Breast epithelium (tissue), 4 donors: ENCODE results near the gene ANXA9. TPM values are rescaled to one million over a fixed set of nuclear protein-coding genes. Genes with fewer than 3 reads are reported as not detected.
A peak's percentile ranks its signal among the peaks of the same experiment; 100 is the strongest.

Experiments
- DNase-seq, 2 donors: peaks; one replicate each; pipeline ENCODE4 v3.0.0-alpha.2; 2019; ENCODE audit warnings: low spot score in 2 of 2
- H3K27ac ChIP-seq, 2 donors: fragments of 200-600 bp; sonication (generic) in 1 of 2; one replicate each; pipeline ENCODE4 v1.5.1; 2016 to 2019; ENCODE audit warnings: mild to moderate bottlenecking in 1 of 2
- H3K27me3 ChIP-seq, 2 donors: fragments of 200-600 bp; sonication (generic) in 1 of 2; one replicate each; pipeline versions ENCODE4 v1.5.1 to v1.6.0; 2017 to 2019; ENCODE audit warnings: control low read depth in 1 of 2, mild to moderate bottlenecking in 1 of 2
- H3K36me3 ChIP-seq: fragments of 200-600 bp; one replicate; pipeline ENCODE4 v1.5.1; 2019
- H3K4me1 ChIP-seq, 2 donors: fragments of 200-600 bp; sonication (generic); one replicate each; pipeline ENCODE4 v1.5.1; 2016 to 2019; ENCODE audit warnings: control low read depth in 1 of 2
- H3K4me3 ChIP-seq, 3 donors: fragments of 200-600 bp; sonication (generic); 1 replicate in 2 of 3; 2 replicates in 1 of 3; pipeline ENCODE4 v1.5.1; 2016 to 2019; ENCODE audit warnings: mild to moderate bottlenecking in 3 of 3, moderate library complexity in 2 of 3
- H3K9me3 ChIP-seq, 2 donors: fragments of 200-600 bp; sonication (generic) in 1 of 2; one replicate each; pipeline ENCODE4 v1.5.1; 2016 to 2019; ENCODE audit warnings: control low read depth in 1 of 2
- POLR2A ChIP-seq: fragments of 450-650 bp; IDR thresholded peaks from one replicate; pipeline ENCODE4 v1.6.1; 2016; ENCODE audit warnings: antibody characterized with exemption, mild to moderate bottlenecking, moderate library complexity
- POLR2AphosphoS5 ChIP-seq, 3 donors: sonication (generic); formaldehyde crosslinking; IDR thresholded peaks; one replicate each; pipeline ENCODE4 v1.6.1; 2017; ENCODE audit warnings: antibody characterized with exemption in 3 of 3
- intact Hi-C: fragments of 100-400 bp; cut with DNase I; formaldehyde crosslinking; loops from one replicate; pipeline ENCODE4 v1.15.1; 2023; ENCODE audit warnings: low total_unique reads
- total RNA-seq, 3 donors: library from RNA; depleted of rRNA; stranded (reverse); fragments of >200 nt; gene quantifications; one replicate each; pipeline ENCODE4 v1.1.0, GENCODE V29; 2016
- TF ChIP-seq, protein P1 (sequence below), 3 donors: fragments of 450-650 bp; IDR thresholded peaks; one replicate each; pipeline ENCODE4 v1.5.1; 2016 to 2017; ENCODE audit warnings: antibody characterized with exemption in 3 of 3, mild to moderate bottlenecking in 3 of 3, moderate library complexity in 3 of 3

The ANXA9 gene
- total RNA-seq, 3 donors from 2014 or later = 3.6 to 13.0 TPM; not detected in 1

DNA sequence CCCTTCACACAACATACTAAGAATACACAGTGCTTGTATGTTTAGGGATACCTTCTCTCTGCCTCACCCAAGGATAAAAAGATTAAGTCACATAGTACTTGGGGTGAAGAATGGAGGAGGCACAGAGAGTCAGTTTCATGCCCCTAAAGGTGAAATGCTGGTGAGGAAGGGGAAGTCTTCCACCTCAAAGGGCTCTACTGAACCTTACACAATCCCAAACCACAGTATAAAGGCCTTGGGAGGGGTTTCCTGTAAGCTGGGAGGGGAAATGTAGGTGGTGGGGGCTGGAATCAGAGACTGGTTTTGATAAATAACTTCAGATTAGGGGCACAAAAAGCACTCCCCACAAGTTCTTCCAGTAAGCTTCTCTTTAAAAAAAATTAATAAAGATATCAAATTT is 21.1 kb downstream of the ANXA9 start:
- peaks cover 7% of the 10 kb centered on the region for H3K36me3 ChIP-seq
- no peaks in the 10 kb centered on the region for H3K27me3 ChIP-seq
- peaks cover 0 to 24% of the 10 kb centered on the region in 2 donors for H3K4me1 ChIP-seq
- H3K4me3 ChIP-seq = peak overlapping the region in 2 of 3 donors; percentile 1 to 34
- intact Hi-C loops = no loop called here
- TF ChIP-seq POLR2AphosphoS5 (IDR thresholded peaks at IDR 0.05) (no peak), POLR2A (no peak)
- TF ChIP-seq, protein P1, sequence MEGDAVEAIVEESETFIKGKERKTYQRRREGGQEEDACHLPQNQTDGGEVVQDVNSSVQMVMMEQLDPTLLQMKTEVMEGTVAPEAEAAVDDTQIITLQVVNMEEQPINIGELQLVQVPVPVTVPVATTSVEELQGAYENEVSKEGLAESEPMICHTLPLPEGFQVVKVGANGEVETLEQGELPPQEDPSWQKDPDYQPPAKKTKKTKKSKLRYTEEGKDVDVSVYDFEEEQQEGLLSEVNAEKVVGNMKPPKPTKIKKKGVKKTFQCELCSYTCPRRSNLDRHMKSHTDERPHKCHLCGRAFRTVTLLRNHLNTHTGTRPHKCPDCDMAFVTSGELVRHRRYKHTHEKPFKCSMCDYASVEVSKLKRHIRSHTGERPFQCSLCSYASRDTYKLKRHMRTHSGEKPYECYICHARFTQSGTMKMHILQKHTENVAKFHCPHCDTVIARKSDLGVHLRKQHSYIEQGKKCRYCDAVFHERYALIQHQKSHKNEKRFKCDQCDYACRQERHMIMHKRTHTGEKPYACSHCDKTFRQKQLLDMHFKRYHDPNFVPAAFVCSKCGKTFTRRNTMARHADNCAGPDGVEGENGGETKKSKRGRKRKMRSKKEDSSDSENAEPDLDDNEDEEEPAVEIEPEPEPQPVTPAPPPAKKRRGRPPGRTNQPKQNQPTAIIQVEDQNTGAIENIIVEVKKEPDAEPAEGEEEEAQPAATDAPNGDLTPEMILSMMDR (IDR thresholded peaks at IDR 0.05) = no peak
- H3K9me3 ChIP-seq = no peaks in the 10 kb centered on the region
- peak overlapping the region; percentile 42 to 44 for H3K27ac ChIP-seq
- DNase-seq = no peak

DNA sequence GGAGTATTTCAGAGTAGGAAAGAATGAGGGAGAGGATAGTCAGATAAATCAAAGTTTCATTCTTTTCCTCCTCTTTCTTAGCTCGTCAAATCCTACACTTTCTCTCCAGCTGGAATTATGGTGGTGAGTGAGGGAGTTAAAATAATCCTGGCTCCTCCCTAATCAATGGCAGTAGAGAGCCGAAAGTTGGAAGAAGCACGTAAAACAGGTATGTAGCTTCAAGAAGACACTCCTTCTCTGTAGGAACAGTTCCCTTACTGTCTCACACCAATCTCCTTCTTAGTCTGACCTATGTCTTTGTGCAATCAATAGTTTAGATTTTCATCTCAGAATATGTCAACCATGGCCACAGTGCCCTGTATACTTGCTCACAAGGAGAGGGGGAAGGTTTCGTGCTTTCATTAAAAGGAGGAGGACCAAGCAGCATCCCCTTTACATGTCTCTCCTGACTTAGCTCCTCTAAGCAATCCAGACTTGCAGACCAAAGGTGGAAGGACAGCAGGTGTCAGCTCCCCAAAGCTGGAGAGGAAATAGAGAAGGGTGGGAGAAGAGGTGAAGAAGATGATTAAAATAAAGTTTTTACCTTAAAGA is 23.7 kb downstream of the ANXA9 start:
- peak overlapping the region; percentile 51 to 75 (median 66) for H3K4me3 ChIP-seq
- peaks cover 0 to 30% of the 10 kb centered on the region in 2 donors for H3K4me1 ChIP-seq
- H3K27me3 ChIP-seq = no peaks in the 10 kb centered on the region
- TF ChIP-seq, protein P1 (IDR thresholded peaks at IDR 0.05) = no peak
- TF ChIP-seq POLR2AphosphoS5 (IDR thresholded peaks at IDR 0.05) (no peak), POLR2A (no peak)
- no peaks in the 10 kb centered on the region for H3K36me3 ChIP-seq
- peak overlapping the region; percentile 94 to 96 for H3K27ac ChIP-seq
- no peak for DNase-seq
- H3K9me3 ChIP-seq = no peaks in the 10 kb centered on the region
- intact Hi-C loops = no loop called here

DNA sequence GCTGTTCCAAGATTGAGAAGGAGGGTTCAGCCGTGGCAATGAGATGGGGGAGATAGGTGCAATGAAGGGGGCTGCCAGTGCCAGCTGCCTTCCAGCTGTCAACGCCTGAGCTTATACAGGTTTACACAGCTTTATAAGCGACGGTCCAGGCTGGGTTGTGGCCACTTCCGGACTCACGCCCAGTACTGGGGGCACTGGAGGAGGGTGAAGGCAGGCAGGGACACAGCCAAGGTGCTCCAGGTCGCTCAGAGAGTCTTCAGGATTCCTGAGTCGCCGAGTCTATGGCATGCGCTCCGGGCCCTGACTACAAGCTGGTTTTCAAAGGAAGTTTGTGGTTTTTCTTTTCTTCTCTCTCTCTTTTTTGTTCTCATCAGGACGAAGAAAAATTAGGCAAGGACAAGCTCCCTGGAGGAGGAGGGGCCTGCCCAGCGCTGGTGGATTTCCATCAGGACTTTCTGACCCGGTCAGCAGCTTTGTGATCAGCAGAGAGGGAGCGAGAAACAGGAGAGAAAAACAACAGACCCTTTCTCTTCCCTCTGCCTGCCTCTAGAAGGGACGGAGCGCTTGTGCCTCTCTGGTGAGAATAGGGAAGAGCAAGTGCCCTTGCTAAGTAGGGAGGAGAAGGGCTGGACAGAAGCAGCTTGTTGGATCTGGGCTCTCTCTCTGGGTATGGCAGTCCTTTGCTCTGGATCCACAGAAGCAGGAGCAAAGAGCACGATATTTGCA is 24.4 kb downstream of the ANXA9 start, which contains the start of gene MINDY1:
MINDY1 (minus strand) TSS at position 576 of the 726 bp plus-strand sequence. CDS start 4,285 bp downstream, outside the sequence.
- Histone ChIP-seq H3K36me3 (no peaks in the 10 kb centered on the region), H3K27me3 (no peaks in the 10 kb centered on the region), H3K27ac (peak within 1 kb of the TSS; percentile 94 to 96), H3K4me3 (peak within 1 kb of the TSS; percentile 51 to 83 (median 66)), H3K4me1 (peaks cover 0 to 30% of the 10 kb centered on the region in 2 donors), H3K9me3 (no peaks in the 10 kb centered on the region)
- TF ChIP-seq, protein P1 (IDR thresholded peaks at IDR 0.05) = peak; percentile 48 to 64 (median 58)
- TF ChIP-seq POLR2A (no peak), POLR2AphosphoS5 (IDR thresholded peaks at IDR 0.05) (peak; percentile 35 to 76 (median 69))
- DNase-seq = peak; percentile 72 to 74
- intact Hi-C loops = no loop called here

DNA sequence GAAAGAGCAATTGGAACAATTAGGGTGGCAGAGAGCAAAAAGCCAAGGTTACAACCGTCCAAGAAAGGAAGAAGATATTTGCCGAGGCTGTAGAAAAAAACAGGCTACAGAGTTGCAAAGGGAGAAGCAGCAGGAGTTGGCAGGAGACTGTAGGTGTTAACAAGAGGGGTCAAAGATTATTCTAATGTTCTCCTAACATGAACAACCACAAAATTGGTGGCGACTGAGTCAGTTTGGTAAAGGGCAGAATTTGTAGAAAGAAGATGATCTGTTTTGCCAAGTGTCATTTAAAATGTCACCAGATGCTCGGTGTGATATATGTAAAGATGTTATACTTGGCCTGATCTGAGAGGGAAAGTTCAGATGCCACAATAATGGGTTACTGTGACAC is 25.8 kb downstream of the ANXA9 start:
- TF ChIP-seq, protein P1 (IDR thresholded peaks at IDR 0.05) = no peak
- TF ChIP-seq POLR2AphosphoS5 (IDR thresholded peaks at IDR 0.05) = no peak
- TF ChIP-seq POLR2A = no peak
- intact Hi-C loops = no loop called here
- no peaks in the 10 kb centered on the region for H3K27me3 ChIP-seq
- peak overlapping the region; percentile 60 to 83 (median 66) for H3K4me3 ChIP-seq
- DNase-seq = no peak
- no peaks in the 10 kb centered on the region for H3K36me3 ChIP-seq
- H3K4me1 ChIP-seq = peaks cover 0 to 29% of the 10 kb centered on the region in 2 donors
- no peaks in the 10 kb centered on the region for H3K9me3 ChIP-seq
- peak overlapping the region; percentile 94 to 96 for H3K27ac ChIP-seq
